GM12878 (cell line): Measurements from ENCODE around the gene VANGL1. TPM values are rescaled to one million over a fixed set of nuclear protein-coding genes. Genes with fewer than 3 reads are reported as not detected.

ENCODE experiments used
- ESRRA ChIP-seq: IDR thresholded peaks from 2 replicates; pipeline ENCODE4 v1.6.1; 2012; ENCODE audit warnings: mild to moderate bottlenecking, low read length, improper control_type of control experiment
- IRF4 ChIP-seq: IDR thresholded peaks from 2 replicates; pipeline ENCODE4 v1.6.1; 2011; ENCODE audit warnings: low read depth, low read length
- NR2F1 ChIP-seq: fragments of 450-650 bp; conservative IDR thresholded peaks from 2 replicates; pipeline ENCODE4 v1.6.1; 2017; ENCODE audit warnings: mild to moderate bottlenecking
- RAD51 ChIP-seq: fragments of 450-650 bp; IDR thresholded peaks from 2 replicates; pipeline ENCODE4 v1.6.1; 2016; ENCODE audit warnings: moderate library complexity, mild to moderate bottlenecking, inconsistent platforms
- RFX5 ChIP-seq: IDR thresholded peaks from 2 replicates; pipeline ENCODE4 v1.6.1; 2011; ENCODE audit warnings: low read depth, low read length, improper control_type of control experiment
- SPI1 ChIP-seq: IDR thresholded peaks from 2 replicates; pipeline ENCODE4 v1.6.1; 2011; ENCODE audit warnings: low read depth, mild to moderate bottlenecking, low read length, moderate library complexity, borderline replicate concordance; ENCODE audit not compliant: insufficient read depth
- TAF1 ChIP-seq: IDR thresholded peaks from 2 replicates; pipeline ENCODE4 v1.6.1; 2011; ENCODE audit warnings: mild to moderate bottlenecking, low read depth, low read length, borderline replicate concordance
- ZBED1 ChIP-seq: IDR thresholded peaks from 2 replicates; pipeline ENCODE4 v1.6.1; 2016; ENCODE audit warnings: borderline replicate concordance
- polyA plus RNA-seq, 11 experiments: library from polyadenylated mRNA; depleted of rRNA in 4 of 11; unstranded in 6 of 11; stranded (reverse) in 5 of 11; fragments of >200 nt; fragmentation: Nextera tagmentation in 4 of 11; fragmentation: Illumina TruSeq in 1 of 11; extraction: Ambion mirVana in 4 of 11; extraction: Trizol in 1 of 11; gene quantifications; 1 replicate in 1 of 11; 2 replicates in 10 of 11; pipeline versions ENCODE4 v1.2.1 to v1.2.3, GENCODE V29; 2011 to 2016; ENCODE audit warnings: inconsistent platforms in 2 of 11, missing spikeins in 2 of 11, low read depth in 1 of 11
- total RNA-seq, 4 experiments: library from RNA; depleted of rRNA in 3 of 4; stranded (reverse); fragments of >200 nt in 3 of 4; fragmentation: Illumina TruSeq in 1 of 4; extraction: Trizol in 1 of 4; gene quantifications; 2 replicates each; pipeline versions ENCODE4 v1.2.1 to v1.2.3, GENCODE V29; 2013 to 2021
- TF ChIP-seq, protein P1 (sequence below): IDR thresholded peaks from 2 replicates; pipeline ENCODE4 v1.6.1; 2012; ENCODE audit warnings: mild to moderate bottlenecking, low read depth, low read length
- TF ChIP-seq, protein P2 (sequence below): fragments of 450-650 bp; IDR thresholded peaks from 2 replicates; pipeline ENCODE4 v1.6.1; 2017; ENCODE audit warnings: mild to moderate bottlenecking, moderate library complexity
- TF ChIP-seq, protein P3 (sequence below): fragments of 450-650 bp; formaldehyde crosslinking; IDR thresholded peaks from 2 replicates; pipeline ENCODE4 v1.5.0; 2022; ENCODE audit warnings: mild to moderate bottlenecking, missing genetic modification characterization
- TF ChIP-seq, protein P4 (sequence below): IDR thresholded peaks from 2 replicates; pipeline ENCODE4 v1.6.1; 2011; ENCODE audit warnings: low read depth, mild to moderate bottlenecking, low read length, moderate library complexity, borderline replicate concordance; ENCODE audit errors: extremely low read depth

VANGL1 gene
- total and polyA plus RNA-seq, 10 of the 15 experiments (the other 5 are each of a cell fraction or from before 2014, with no cell fraction given) = 0.71 to 12.9 (median 6.3) TPM

DNA sequence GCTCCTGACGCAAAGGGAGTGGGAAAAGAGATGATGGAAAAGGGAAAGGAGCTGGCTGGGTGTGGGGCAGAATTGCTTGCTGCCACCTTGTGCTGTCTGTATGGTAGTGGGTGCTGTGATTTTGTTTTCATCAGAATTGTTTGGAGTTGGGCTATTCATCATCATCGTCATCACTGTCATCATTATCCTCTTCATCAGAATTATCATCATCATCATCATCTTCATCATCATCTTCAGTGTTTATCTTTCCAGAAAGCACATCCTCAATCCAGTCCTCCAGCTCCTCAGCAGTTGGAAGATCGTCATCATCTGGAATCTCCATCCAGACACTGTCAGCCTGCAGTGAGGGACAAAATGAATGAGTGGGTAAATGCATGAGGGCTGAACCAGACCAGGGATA lies 59.3 kb downstream of the VANGL1 start (continued):
- TF ChIP-seq, protein P1, sequence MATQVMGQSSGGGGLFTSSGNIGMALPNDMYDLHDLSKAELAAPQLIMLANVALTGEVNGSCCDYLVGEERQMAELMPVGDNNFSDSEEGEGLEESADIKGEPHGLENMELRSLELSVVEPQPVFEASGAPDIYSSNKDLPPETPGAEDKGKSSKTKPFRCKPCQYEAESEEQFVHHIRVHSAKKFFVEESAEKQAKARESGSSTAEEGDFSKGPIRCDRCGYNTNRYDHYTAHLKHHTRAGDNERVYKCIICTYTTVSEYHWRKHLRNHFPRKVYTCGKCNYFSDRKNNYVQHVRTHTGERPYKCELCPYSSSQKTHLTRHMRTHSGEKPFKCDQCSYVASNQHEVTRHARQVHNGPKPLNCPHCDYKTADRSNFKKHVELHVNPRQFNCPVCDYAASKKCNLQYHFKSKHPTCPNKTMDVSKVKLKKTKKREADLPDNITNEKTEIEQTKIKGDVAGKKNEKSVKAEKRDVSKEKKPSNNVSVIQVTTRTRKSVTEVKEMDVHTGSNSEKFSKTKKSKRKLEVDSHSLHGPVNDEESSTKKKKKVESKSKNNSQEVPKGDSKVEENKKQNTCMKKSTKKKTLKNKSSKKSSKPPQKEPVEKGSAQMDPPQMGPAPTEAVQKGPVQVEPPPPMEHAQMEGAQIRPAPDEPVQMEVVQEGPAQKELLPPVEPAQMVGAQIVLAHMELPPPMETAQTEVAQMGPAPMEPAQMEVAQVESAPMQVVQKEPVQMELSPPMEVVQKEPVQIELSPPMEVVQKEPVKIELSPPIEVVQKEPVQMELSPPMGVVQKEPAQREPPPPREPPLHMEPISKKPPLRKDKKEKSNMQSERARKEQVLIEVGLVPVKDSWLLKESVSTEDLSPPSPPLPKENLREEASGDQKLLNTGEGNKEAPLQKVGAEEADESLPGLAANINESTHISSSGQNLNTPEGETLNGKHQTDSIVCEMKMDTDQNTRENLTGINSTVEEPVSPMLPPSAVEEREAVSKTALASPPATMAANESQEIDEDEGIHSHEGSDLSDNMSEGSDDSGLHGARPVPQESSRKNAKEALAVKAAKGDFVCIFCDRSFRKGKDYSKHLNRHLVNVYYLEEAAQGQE = no peak
- TF ChIP-seq RFX5 (no peak), ZBED1 (no peak), SPI1 (no peak), IRF4 (no peak), TAF1 (no peak), RAD51 (no peak), NR2F1 (no peak), ESRRA (no peak)
- TF ChIP-seq, protein P2, sequence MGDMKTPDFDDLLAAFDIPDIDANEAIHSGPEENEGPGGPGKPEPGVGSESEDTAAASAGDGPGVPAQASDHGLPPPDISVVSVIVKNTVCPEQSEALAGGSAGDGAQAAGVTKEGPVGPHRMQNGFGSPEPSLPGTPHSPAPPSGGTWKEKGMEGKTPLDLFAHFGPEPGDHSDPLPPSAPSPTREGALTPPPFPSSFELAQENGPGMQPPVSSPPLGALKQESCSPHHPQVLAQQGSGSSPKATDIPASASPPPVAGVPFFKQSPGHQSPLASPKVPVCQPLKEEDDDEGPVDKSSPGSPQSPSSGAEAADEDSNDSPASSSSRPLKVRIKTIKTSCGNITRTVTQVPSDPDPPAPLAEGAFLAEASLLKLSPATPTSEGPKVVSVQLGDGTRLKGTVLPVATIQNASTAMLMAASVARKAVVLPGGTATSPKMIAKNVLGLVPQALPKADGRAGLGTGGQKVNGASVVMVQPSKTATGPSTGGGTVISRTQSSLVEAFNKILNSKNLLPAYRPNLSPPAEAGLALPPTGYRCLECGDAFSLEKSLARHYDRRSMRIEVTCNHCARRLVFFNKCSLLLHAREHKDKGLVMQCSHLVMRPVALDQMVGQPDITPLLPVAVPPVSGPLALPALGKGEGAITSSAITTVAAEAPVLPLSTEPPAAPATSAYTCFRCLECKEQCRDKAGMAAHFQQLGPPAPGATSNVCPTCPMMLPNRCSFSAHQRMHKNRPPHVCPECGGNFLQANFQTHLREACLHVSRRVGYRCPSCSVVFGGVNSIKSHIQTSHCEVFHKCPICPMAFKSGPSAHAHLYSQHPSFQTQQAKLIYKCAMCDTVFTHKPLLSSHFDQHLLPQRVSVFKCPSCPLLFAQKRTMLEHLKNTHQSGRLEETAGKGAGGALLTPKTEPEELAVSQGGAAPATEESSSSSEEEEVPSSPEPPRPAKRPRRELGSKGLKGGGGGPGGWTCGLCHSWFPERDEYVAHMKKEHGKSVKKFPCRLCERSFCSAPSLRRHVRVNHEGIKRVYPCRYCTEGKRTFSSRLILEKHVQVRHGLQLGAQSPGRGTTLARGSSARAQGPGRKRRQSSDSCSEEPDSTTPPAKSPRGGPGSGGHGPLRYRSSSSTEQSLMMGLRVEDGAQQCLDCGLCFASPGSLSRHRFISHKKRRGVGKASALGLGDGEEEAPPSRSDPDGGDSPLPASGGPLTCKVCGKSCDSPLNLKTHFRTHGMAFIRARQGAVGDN = no peak
- TF ChIP-seq, protein P3, sequence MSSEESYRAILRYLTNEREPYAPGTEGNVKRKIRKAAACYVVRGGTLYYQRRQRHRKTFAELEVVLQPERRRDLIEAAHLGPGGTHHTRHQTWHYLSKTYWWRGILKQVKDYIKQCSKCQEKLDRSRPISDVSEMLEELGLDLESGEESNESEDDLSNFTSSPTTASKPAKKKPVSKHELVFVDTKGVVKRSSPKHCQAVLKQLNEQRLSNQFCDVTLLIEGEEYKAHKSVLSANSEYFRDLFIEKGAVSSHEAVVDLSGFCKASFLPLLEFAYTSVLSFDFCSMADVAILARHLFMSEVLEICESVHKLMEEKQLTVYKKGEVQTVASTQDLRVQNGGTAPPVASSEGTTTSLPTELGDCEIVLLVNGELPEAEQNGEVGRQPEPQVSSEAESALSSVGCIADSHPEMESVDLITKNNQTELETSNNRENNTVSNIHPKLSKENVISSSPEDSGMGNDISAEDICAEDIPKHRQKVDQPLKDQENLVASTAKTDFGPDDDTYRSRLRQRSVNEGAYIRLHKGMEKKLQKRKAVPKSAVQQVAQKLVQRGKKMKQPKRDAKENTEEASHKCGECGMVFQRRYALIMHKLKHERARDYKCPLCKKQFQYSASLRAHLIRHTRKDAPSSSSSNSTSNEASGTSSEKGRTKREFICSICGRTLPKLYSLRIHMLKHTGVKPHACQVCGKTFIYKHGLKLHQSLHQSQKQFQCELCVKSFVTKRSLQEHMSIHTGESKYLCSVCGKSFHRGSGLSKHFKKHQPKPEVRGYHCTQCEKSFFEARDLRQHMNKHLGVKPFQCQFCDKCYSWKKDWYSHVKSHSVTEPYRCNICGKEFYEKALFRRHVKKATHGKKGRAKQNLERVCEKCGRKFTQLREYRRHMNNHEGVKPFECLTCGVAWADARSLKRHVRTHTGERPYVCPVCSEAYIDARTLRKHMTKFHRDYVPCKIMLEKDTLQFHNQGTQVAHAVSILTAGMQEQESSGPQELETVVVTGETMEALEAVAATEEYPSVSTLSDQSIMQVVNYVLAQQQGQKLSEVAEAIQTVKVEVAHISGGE (CRISPR knock-in tag) = no peak
- TF ChIP-seq, protein P4, sequence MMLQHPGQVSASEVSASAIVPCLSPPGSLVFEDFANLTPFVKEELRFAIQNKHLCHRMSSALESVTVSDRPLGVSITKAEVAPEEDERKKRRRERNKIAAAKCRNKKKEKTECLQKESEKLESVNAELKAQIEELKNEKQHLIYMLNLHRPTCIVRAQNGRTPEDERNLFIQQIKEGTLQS = no peak
